Brain microvascular endothelial cell (primary cell): ENCODE results near the gene PPP1R13B.

Experiments
- DNase-seq: peaks from one replicate; pipeline ENCODE4 v3.0.0-alpha.2; 2020
- H3K27ac ChIP-seq: fragments of 250-450 bp; sonication (Bioruptor Pico); 2 replicates; pipeline ENCODE4 v1.5.1; 2020; ENCODE audit warnings: mild to moderate bottlenecking, moderate library complexity
- H3K27me3 ChIP-seq: fragments of 250-450 bp; sonication (Bioruptor Pico); replicated peaks from 2 replicates; pipeline ENCODE4 v1.5.1; 2020; ENCODE audit warnings: mild to moderate bottlenecking
- H3K36me3 ChIP-seq: fragments of 250-450 bp; sonication (Bioruptor Pico); replicated peaks from 2 replicates; pipeline ENCODE4 v1.5.1; 2020; ENCODE audit warnings: mild to moderate bottlenecking
- H3K4me3 ChIP-seq: 2 replicates; pipeline ENCODE4 v1.5.1; 2011; ENCODE audit warnings: low read depth, mild to moderate bottlenecking, control low read depth, low read length, moderate library complexity
- CTCF ChIP-seq: IDR thresholded peaks from 2 replicates; pipeline ENCODE4 v1.5.1; 2011; ENCODE audit warnings: low read depth, mild to moderate bottlenecking, moderate library complexity, low read length, control low read depth, inconsistent platforms; ENCODE audit errors: missing control alignments
- in situ Hi-C: cut with HindIII; loops from 2 replicates; pipeline ENCODE4 v1.10.0; 2017; ENCODE audit warnings: low sequenced_read_pairs, low pct_ligation_motif_present

Gene PPP1R13B

GRCh38 chr14:103702497-103703432 is 144.6 kb downstream of the PPP1R13B start:
- no peak for TF ChIP-seq CTCF
- H3K27me3 ChIP-seq = no peaks in the 10 kb centered on the region
- in situ Hi-C loops = no loop called here
- DNase-seq = no peak
- H3K4me3 ChIP-seq = no peak overlapping the region
- no peak overlapping the region for H3K27ac ChIP-seq
- H3K36me3 ChIP-seq = peaks cover 69% of the 10 kb centered on the region

DNA sequence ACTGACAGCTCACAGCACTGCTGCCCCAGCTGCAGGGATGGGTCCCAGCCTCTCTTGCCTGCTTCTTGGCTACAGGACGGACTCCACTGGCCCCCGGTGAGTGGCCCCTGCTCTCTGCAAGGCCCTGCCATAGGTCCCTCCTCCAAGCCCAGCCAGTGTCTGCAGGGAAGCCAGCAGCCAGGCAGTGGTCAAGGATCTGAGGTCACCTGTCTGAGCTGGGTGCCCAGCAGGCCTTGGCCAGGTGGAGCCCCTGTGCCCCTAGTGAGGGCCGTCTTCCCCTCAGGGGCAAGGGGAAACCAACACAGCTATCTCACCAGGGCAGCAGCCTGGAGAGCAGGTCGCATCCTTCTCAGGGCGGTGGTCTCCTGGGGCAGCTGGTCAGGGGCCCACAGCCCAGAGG is 145.3 kb downstream of the PPP1R13B start:
- DNase-seq = no peak
- H3K4me3 ChIP-seq = no peak overlapping the region
- in situ Hi-C loops = no loop called here

DNA sequence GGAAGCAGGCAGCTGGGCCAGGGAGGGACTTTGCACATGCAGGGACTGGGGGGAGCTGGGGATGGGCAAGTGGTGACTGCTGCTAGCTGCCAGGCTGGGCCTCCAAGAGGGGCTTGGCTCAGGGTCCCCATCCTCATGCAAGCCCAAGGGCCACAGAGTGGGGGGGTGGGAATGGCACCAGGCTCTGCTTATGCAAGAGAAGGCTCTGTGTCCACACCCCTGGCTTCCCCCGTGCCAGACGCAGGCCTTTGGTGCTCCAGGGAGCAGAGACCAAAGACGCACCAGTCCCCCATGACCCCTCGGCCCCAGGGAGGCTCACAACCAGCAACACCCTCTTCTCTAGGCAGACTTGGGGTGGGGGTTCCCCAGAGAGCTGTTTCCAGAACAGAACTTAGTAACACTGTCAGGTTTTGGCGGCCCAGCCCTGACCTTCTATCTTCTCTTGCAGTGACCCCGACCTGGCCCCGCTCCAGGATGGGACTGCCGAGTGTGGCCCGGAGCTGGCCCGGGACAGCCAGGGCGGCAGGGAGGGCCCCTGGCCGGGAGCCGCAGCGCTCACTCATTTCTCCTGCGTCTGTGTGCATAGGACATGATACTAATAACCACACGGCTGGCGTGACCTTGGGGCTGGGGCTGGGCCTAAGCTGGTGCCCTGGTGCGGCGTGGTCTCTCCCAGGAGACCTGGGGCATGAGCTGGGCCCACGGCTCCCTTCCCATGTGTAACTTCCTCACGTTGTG is 146.5 kb downstream of the PPP1R13B start:
- Histone ChIP-seq H3K36me3 (peaks cover 70% of the 10 kb centered on the region), H3K27me3 (no peaks in the 10 kb centered on the region), H3K4me3 (no peak overlapping the region), H3K27ac (no peak overlapping the region)
- in situ Hi-C loops = no loop called here
- DNase-seq = no peak
- TF ChIP-seq CTCF = no peak

More for the DNA sequence above, 145.3 kb downstream of the PPP1R13B start:
- no peak overlapping the region for H3K27ac ChIP-seq
- no peak for TF ChIP-seq CTCF
- H3K36me3 ChIP-seq = peaks cover 73% of the 10 kb centered on the region
- no peaks in the 10 kb centered on the region for H3K27me3 ChIP-seq

GRCh38 chr14:103699901-103700752 is 147.2 kb downstream of the PPP1R13B start:
- Histone ChIP-seq H3K27me3 (no peaks in the 10 kb centered on the region), H3K4me3 (no peak overlapping the region), H3K27ac (no peak overlapping the region), H3K36me3 (peaks cover 69% of the 10 kb centered on the region)
- TF ChIP-seq CTCF = no peak
- in situ Hi-C loops = no loop called here
- DNase-seq = no peak

DNA sequence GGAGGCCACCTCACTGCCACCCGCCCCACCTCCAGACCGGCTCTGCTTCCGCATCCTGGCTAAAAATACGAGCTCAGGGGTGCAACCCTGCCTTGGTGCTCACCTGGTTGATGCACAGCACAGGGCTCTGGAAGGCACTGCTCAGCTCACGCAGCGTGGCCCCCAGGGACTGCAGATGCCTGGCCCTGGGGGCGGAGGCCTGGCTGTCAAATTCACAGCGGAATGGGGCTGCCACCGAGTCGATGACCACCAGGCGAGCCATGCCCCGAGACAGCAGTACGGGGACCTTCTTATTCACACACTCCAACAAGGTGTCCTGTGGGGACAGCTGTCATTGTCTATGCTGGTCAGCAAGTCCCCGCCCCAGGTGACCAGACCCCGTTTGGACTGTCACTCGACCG is 148.1 kb downstream of the PPP1R13B start:
- no peak for TF ChIP-seq CTCF
- in situ Hi-C loops = no loop called here
- H3K4me3 ChIP-seq = no peak overlapping the region

More for the DNA sequence above, 148.1 kb downstream of the PPP1R13B start:
- no peaks in the 10 kb centered on the region for H3K27me3 ChIP-seq
- H3K36me3 ChIP-seq = peaks cover 71% of the 10 kb centered on the region
- H3K27ac ChIP-seq = no peak overlapping the region
- no peak for DNase-seq
